ENCODE measurements around the gene TMX3.

DNA sequence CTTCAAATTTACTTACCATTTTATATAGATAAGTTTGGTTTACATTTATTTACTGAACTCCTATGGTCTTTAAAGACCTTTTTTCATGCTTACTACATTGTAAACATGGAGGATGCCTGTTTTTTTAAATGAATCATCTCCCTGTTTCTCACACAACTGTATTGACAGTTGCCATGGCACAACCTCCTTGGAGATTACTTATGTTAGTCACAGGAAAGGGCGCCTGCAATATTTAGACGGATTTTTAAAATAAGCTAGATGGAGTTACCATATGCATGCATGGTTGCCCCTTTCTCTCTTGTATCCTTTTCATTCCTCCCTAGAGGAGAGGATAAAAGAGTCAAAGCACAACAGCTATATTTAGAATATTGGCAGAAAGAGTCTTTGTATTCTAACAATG, 48.2 kb upstream of the TMX3 start:
- no peak for TF ChIP-seq POLR2AphosphoS5 (IDR thresholded peaks at IDR 0.05; ENCODE audit: insufficient read depth, low read depth, low read length)
- no peak for TF ChIP-seq EZH2 (IDR thresholded peaks at IDR 0.05; ENCODE audit: borderline replicate concordance, low read depth, low read length, severe bottlenecking)
- TF ChIP-seq, protein P1, sequence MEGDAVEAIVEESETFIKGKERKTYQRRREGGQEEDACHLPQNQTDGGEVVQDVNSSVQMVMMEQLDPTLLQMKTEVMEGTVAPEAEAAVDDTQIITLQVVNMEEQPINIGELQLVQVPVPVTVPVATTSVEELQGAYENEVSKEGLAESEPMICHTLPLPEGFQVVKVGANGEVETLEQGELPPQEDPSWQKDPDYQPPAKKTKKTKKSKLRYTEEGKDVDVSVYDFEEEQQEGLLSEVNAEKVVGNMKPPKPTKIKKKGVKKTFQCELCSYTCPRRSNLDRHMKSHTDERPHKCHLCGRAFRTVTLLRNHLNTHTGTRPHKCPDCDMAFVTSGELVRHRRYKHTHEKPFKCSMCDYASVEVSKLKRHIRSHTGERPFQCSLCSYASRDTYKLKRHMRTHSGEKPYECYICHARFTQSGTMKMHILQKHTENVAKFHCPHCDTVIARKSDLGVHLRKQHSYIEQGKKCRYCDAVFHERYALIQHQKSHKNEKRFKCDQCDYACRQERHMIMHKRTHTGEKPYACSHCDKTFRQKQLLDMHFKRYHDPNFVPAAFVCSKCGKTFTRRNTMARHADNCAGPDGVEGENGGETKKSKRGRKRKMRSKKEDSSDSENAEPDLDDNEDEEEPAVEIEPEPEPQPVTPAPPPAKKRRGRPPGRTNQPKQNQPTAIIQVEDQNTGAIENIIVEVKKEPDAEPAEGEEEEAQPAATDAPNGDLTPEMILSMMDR (IDR thresholded peaks at IDR 0.05; ENCODE audit: extremely low read depth in 1 of 2, insufficient read depth in 1 of 2, low read depth in 1 of 2, low read length in 2 of 2), result no peak
- TF ChIP-seq MAX (IDR thresholded peaks at IDR 0.05; ENCODE audit: insufficient read depth, insufficient read length), result no peak
- no peak for TF ChIP-seq POLR2A (IDR thresholded peaks at IDR 0.05; ENCODE audit: low read depth, low read length)
- TF ChIP-seq MYC (IDR thresholded peaks at IDR 0.05; ENCODE audit: low read depth, low read length), result no peak

Measured in endothelial cell of umbilical vein (primary cell).